ENCODE measurements around the gene UPF2. TPM values are rescaled to one million over a fixed set of nuclear protein-coding genes. Genes with fewer than 3 reads are reported as not detected.

Gene UPF2
- total RNA-seq, 4 donors from 2014 or later: 16.5 to 28.6 (median 23.1) TPM

- Histone ChIP-seq H3K4me1 (no peaks in the 10 kb centered on the region), H3K27ac (no peak overlapping the region), H3K4me3 (no peak overlapping the region), H3K36me3 (peaks cover 0 to 80% (median 30%) of the 10 kb centered on the region in 4 donors), H3K9me3 (no peaks in the 10 kb centered on the region), H3K27me3 (no peaks in the 10 kb centered on the region)
- intact Hi-C loops (cut with DNase I; ENCODE audit: low total_unique reads): no loop called here
- DNase-seq: no peak
- WGBS, 2 donors (ENCODE audit: low coverage in 1 of 2): 94 to 96% methylated on average over 3 to 4 of the region's 4 CpGs
- TF ChIP-seq POLR2AphosphoS5 (IDR thresholded peaks at IDR 0.05) (no peak), POLR2A (IDR thresholded peaks at IDR 0.05) (no peak), EP300 (IDR thresholded peaks at IDR 0.05; ENCODE audit: low read depth) (no peak), CTCF (IDR thresholded peaks at IDR 0.05) (no peak)
- in situ Hi-C loops (cut with MboI; ENCODE audit: low pct_ligation_motif_present in 1 of 4, low pct_unique_long_range_greater_than_20kb in 1 of 4, low sequenced_read_pairs in 3 of 4): no loop called here
Observed at GRCh38 chr10:11959966-11960365, 82.6 kb downstream of the UPF2 start.

- intact Hi-C loops (cut with DNase I; ENCODE audit: low total_unique reads): no loop called here
- in situ Hi-C loops (cut with MboI; ENCODE audit: low pct_ligation_motif_present in 1 of 4, low pct_unique_long_range_greater_than_20kb in 1 of 4, low sequenced_read_pairs in 3 of 4): no loop called here
- H3K27ac ChIP-seq: no peak overlapping the region
- no peaks in the 10 kb centered on the region for H3K27me3 ChIP-seq
- TF ChIP-seq EP300 (IDR thresholded peaks at IDR 0.05; ENCODE audit: low read depth) (no peak), POLR2AphosphoS5 (IDR thresholded peaks at IDR 0.05) (no peak), CTCF (IDR thresholded peaks at IDR 0.05) (no peak), POLR2A (IDR thresholded peaks at IDR 0.05) (no peak)
- DNase-seq: no peak
- H3K36me3 ChIP-seq: peaks cover 0 to 74% (median 30%) of the 10 kb centered on the region in 4 donors
- H3K9me3 ChIP-seq: no peaks in the 10 kb centered on the region
- WGBS, 2 donors (ENCODE audit: low coverage in 1 of 2): 75 to 81% methylated on average over 7 of the region's 7 CpGs
- no peaks in the 10 kb centered on the region for H3K4me1 ChIP-seq
- no peak overlapping the region for H3K4me3 ChIP-seq
Observed at GRCh38 chr10:11958956-11959355, 83.7 kb downstream of the UPF2 start.

- no peaks in the 10 kb centered on the region for H3K27me3 ChIP-seq
- H3K4me1 ChIP-seq: no peaks in the 10 kb centered on the region
- H3K36me3 ChIP-seq: peaks cover 0 to 35% (median 10%) of the 10 kb centered on the region in 4 donors
- WGBS, 2 donors (ENCODE audit: low coverage in 1 of 2): 96 to 99% methylated on average over 5 of the region's 5 CpGs
- DNase-seq: no peak
- no peaks in the 10 kb centered on the region for H3K9me3 ChIP-seq
- intact Hi-C loops (cut with DNase I; ENCODE audit: low total_unique reads) (no loop called here), in situ Hi-C loops (cut with MboI; ENCODE audit: low pct_ligation_motif_present in 1 of 4, low pct_unique_long_range_greater_than_20kb in 1 of 4, low sequenced_read_pairs in 3 of 4) (no loop called here)
- TF ChIP-seq CTCF (IDR thresholded peaks at IDR 0.05) (no peak), POLR2A (IDR thresholded peaks at IDR 0.05) (no peak), EP300 (IDR thresholded peaks at IDR 0.05; ENCODE audit: low read depth) (no peak), POLR2AphosphoS5 (IDR thresholded peaks at IDR 0.05) (no peak)
- no peak overlapping the region for H3K27ac ChIP-seq
- H3K4me3 ChIP-seq: no peak overlapping the region
Observed at GRCh38 chr10:11951695-11952094, 90.9 kb downstream of the UPF2 start.

- Histone ChIP-seq H3K4me1 (no peaks in the 10 kb centered on the region), H3K36me3 (peaks cover 0 to 23% (median 5%) of the 10 kb centered on the region in 4 donors), H3K27ac (no peak overlapping the region), H3K27me3 (no peaks in the 10 kb centered on the region), H3K4me3 (no peak overlapping the region), H3K9me3 (no peaks in the 10 kb centered on the region)
- in situ Hi-C loops (cut with MboI; ENCODE audit: low pct_ligation_motif_present in 1 of 4, low pct_unique_long_range_greater_than_20kb in 1 of 4, low sequenced_read_pairs in 3 of 4): no loop called here
- TF ChIP-seq POLR2A (IDR thresholded peaks at IDR 0.05): no peak
- TF ChIP-seq POLR2AphosphoS5 (IDR thresholded peaks at IDR 0.05): no peak
- intact Hi-C loops (cut with DNase I; ENCODE audit: low total_unique reads): no loop called here
- DNase-seq: no peak
- 85 to 94% methylated on average over 9 of the region's 9 CpGs for WGBS, 2 donors (ENCODE audit: low coverage in 1 of 2)
Observed at GRCh38 chr10:11950325-11951018, 92.1 kb downstream of the UPF2 start.

All from transverse colon (tissue), 4 donors.